ENCODE results near the gene RTN4R.

DNA sequence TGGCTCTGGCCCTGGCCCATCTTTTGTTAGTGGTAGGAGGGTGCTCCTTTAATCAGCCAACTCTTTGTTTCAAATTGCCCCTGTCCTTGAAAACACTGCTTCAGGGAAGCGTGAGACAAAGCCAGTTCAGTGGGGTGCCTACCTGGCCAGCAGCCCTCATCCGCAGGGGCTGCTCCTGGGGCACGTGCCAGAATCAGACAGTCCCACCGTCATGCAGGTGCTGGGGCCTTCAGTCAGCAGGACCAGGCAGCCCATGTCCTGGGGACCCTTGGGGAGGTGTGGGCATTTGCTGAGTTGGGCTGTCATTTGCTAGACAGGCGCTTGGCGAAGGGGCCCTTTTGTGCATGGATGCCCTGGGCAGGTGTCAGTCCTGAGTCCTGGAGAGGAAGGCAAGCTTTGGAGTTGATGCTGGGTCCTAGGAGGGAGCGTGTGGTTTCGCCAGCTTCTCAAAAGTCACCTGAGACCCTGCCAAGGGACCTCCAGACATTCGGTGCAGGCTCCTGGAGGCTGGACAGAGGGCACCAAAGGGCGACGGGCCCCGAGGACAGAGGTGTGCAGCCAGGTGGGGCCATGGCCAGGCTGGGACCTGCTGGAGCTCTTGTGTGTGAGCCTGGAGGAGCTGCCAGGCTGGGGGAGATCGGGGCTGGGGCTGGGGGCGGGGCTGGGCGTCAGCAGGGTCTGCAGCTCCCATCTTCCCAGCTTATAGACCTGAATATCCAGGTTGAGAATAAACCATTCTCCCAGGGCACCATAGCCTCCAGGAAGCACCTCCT is 15.0 kb upstream of the RTN4R start:
- TF ChIP-seq POLR2A (IDR thresholded peaks at IDR 0.05; ENCODE audit: low read depth, low read length) (no peak), RAD21 (IDR thresholded peaks at IDR 0.05; ENCODE audit: low read length) (no peak), MAFK (IDR thresholded peaks at IDR 0.05; ENCODE audit: low read depth, low read length) (no peak)
- TF ChIP-seq, protein P1, sequence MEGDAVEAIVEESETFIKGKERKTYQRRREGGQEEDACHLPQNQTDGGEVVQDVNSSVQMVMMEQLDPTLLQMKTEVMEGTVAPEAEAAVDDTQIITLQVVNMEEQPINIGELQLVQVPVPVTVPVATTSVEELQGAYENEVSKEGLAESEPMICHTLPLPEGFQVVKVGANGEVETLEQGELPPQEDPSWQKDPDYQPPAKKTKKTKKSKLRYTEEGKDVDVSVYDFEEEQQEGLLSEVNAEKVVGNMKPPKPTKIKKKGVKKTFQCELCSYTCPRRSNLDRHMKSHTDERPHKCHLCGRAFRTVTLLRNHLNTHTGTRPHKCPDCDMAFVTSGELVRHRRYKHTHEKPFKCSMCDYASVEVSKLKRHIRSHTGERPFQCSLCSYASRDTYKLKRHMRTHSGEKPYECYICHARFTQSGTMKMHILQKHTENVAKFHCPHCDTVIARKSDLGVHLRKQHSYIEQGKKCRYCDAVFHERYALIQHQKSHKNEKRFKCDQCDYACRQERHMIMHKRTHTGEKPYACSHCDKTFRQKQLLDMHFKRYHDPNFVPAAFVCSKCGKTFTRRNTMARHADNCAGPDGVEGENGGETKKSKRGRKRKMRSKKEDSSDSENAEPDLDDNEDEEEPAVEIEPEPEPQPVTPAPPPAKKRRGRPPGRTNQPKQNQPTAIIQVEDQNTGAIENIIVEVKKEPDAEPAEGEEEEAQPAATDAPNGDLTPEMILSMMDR (conservative IDR thresholded peaks at IDR 0.05; ENCODE audit: low read depth, low read length) = no peak
- TF ChIP-seq, protein P2, sequence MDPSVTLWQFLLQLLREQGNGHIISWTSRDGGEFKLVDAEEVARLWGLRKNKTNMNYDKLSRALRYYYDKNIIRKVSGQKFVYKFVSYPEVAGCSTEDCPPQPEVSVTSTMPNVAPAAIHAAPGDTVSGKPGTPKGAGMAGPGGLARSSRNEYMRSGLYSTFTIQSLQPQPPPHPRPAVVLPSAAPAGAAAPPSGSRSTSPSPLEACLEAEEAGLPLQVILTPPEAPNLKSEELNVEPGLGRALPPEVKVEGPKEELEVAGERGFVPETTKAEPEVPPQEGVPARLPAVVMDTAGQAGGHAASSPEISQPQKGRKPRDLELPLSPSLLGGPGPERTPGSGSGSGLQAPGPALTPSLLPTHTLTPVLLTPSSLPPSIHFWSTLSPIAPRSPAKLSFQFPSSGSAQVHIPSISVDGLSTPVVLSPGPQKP (IDR thresholded peaks at IDR 0.05; ENCODE audit: borderline replicate concordance, low read depth, low read length) = no peak
- TF ChIP-seq, protein P3, sequence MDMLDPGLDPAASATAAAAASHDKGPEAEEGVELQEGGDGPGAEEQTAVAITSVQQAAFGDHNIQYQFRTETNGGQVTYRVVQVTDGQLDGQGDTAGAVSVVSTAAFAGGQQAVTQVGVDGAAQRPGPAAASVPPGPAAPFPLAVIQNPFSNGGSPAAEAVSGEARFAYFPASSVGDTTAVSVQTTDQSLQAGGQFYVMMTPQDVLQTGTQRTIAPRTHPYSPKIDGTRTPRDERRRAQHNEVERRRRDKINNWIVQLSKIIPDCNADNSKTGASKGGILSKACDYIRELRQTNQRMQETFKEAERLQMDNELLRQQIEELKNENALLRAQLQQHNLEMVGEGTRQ (IDR thresholded peaks at IDR 0.05; ENCODE audit: low read depth, low read length) = no peak

Data from IMR-90 (cell line).